Fibroblast of skin of right quadriceps (primary cell): ENCODE measurements around the gene CHRND.

Experiments
- DNase-seq: peaks from one replicate; pipeline ENCODE4 v3.0.0-alpha.2; 2013

The CHRND gene

GRCh38 chr2:232577841-232578240, 51.9 kb downstream of the CHRND start:
- no peak for DNase-seq

GRCh38 chr2:232578626-232579025, 52.7 kb downstream of the CHRND start:
- no peak for DNase-seq

GRCh38 chr2:232580648-232580981, 54.7 kb downstream of the CHRND start:
- no peak for DNase-seq

GRCh38 chr2:232581725-232582124, 55.8 kb downstream of the CHRND start:
- DNase-seq, result no peak

- DNase-seq, result no peak
These were observed 58.3 kb downstream of the CHRND start for GRCh38 chr2:232584238-232584637.
